Measurements from ENCODE around the gene RSPH10B.
"Not testable (repeated sequence)": the region's sequence is repeated elsewhere in the genome, so short reads cannot be mapped to it uniquely, and the experiment has no call there.

The RSPH10B gene

DNA sequence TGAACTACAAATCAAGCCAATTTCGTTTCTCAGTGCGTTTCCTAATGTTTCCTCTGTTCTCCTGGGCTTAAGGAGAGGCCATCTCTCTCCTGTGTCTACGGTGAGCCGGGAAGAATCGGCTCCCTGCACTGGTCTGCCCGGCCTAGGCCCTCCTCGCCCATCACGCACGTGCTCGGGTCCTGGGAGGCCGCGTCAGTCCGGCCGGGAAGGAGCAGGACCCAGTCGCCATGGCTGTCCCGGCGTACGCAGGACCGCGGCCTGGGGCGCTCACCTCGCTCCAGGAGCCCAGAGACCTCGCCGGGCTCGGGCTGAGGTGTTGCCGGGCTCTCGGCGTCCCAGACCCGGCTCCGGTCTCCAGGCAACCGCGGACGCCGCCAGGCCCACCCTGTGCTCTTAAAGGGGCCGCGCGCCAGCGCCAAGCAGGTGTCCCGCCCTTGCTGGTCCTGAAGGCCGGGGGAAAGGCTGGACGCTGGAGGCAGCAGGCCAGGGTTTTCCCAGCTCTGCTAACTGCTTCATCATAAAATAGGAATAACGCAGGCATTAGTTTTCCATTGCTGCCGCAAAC, at the start of gene RSPH10B:
Gene RSPH10B (minus strand): TSS at position 343 of the 565 bp plus-strand sequence. CDS start 3,573 bp downstream, outside the sequence.
- DNase-seq, result not testable (repeated sequence)

- no peak for DNase-seq
Observed at GRCh38 chr7:6016653-6016966, 46.1 kb upstream of the RSPH10B start.

DNA sequence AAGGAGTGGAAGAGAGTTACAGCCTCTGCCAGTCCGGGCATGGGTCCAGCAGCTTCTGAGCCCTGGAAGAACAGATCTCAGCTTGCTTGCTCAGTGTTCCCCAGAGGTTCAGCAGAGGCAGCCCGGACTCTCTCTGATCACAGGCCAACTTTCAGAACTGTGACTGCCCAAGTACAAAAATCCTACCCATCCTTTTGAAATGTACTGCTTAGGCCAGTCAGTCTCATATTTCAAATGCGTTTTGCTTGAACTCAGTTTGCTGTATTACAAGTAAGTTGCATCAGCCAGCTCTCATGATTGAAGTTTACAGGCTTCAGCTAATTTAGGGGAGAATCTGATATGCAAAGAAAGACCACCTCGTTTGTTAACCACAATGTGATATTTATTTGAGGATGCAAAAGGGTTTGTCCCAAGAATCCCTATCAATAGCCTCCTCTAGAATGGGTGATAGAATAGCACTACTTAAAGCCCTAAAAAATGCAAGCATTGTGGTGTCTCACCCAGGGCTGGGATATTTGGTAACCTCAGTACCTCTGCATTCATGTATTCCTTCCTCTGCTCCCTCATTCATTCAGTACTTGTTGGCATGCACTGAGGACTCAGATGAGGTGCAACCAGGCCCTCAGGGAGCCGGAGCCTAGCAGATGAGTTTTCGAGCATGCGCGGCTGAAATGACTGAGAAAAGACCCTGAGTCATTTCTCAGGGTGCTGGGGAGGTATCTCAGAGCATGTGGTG, 45.6 kb upstream of the RSPH10B start:
- peak; percentile 29 for DNase-seq

- no peak for DNase-seq
Observed at GRCh38 chr7:6012355-6013104, 42.0 kb upstream of the RSPH10B start.

DNA sequence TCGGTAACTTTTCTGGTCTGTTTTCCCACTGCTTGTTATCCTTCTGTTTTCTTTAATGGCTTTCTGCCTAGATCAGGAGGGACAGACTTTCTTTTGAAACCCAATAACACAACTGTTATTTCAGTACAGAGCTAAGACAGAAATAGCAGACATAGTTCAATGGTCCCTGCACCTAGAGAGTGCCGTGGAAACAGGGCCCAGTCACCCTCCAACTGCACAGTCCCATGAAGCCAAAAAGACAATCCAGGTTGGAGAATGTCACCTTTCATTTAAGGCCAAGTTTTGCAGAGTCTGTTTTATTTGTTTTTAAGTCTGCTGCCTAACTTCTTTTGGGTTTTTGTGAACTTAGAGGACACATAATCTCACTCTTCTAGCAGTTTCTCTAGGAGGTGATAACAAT, 41.1 kb upstream of the RSPH10B start:
- no peak for DNase-seq

DNA sequence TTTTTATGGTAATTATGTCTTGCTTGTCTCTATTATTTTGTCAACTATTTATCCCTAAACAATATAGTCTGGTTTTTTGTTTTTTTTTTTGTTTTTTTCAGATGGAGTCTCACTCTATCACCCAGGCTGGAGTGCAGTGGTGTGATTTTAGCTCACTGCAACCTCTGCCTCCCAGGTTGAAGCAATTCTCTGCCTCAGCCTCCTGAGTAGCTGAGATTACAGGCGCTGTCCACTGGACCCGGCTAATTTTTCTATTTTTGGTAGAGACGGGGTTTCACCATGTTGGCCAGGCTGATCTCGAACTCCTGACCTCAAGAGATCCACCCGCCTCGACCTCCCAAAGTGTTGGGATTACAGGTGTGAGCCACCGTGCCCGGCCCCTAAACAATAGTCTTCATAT, 39.9 kb upstream of the RSPH10B start:
- not testable (repeated sequence) for DNase-seq

- DNase-seq, result peak; percentile 98
Observed at GRCh38 chr7:6008668-6009611, 38.5 kb upstream of the RSPH10B start, which contains the start of the genes AIMP2 and PMS2. TSS of gene AIMP2 (plus strand) at chr7:6009272. CDS start at chr7:6009364, 92 bp downstream. TSS of gene PMS2 (minus strand) at chr7:6009049. CDS start at chr7:6009019, 30 bp downstream.

DNA sequence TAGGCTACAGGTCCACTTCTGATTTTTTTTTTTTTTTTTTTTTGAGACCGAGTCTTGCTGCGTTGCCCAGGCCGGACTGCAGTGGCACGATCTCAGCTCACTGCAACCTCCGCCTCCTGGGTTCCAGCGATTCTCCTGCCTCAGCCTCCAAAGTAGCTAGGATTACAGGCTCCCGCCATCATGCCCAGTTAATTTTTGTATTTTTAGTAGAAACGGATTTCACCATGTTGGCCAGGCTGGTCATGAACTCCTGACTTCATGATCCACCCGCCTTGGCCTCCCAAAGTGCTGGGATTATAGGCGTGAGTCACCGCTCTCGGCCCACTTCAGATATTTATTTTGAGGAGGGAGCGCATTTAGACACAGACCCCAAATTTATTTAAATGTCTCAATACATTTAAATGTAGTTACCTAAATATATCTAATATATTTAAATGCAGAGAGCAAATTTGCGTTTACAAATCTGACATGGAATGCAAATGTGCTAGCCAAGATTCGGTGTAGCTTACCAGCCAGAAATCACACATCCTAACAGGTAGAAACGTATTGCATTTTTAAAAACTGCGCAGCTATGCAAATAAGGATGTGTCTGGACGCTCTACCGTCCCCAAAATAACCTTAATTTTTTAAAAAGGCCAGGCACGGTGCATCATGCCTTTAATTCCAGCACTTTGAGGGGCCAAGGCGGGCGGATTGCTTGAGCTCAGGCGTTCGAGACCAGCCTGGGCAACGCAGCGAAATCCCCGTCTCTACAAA, 37.5 kb upstream of the RSPH10B start:
- DNase-seq, result not testable (repeated sequence)

GRCh38 chr7:6007386-6007785, 36.9 kb upstream of the RSPH10B start:
- DNase-seq, result no peak

- DNase-seq, result peak; percentile 27
Observed at GRCh38 chr7:5997210-5997808, 26.8 kb upstream of the RSPH10B start.

DNA sequence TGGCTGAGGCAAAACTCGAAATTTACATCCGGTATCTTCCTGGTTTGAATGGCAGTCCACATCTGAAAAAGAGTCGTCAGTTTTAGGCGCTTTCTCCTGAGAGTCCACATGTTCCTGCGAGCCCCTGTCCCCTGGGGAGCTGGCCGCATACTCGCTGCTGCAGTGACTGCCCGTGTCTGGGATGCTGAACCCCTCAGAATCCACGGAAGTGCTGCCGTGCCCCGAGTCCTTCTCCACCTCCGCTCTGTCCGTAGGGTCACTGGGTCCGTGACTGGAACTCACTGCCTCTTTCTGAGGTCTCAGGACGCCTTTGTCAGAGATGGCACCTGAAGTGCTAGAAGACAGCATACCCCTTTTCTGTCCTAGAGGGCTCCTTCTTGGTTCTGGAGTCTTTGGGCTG, 16.6 kb upstream of the RSPH10B start:
- DNase-seq, result not testable (repeated sequence)

DNA sequence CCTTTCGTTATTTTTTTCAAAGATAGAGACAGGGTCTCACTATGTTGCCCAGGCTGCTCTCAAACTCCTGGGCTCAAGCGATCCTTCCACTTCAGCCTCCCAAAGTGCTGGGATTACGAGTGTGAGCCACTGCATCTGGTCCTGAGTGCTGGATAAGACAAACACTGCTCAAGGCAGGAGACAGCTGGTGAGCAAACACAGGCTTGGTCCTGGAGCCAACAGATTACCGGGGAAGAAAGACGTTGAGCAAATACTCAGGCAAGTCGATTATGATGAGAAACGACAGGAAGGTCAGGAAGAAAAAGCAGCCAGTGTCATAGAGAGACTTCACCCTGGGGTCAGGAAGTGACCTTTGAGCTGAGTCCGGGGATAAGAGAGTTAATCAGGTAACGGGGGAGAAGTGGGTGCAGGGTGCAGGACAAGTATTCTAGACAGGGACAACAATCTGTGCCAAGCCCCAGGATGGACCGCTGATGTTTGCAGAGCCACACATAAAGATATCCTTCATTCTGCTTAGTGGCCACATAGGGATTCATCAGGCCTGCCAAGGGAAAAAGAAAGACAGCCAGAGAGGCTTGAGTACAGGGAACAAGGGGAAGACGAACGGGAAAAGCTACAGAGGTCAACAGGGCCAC, 9.3 kb upstream of the RSPH10B start:
- not testable (repeated sequence) for DNase-seq

DNA sequence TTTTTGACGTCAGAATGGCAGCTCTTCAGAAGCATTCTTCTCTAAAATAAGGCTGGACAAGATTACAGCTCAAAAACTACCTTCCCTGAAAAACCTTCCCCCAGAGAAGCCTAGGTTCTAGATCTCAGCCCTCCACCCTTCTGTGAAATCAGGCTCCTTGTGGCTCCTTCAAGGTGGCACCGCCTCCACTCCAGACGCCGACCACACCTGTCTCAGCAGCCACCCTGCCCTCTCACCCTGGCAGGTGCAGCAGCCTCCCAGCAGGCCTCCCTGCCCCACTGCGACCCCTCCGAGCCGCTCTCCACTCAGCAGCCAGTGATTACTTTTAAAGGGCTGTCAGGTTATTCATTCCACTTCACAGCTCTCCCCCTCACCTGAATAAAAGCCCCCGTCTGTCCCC, 3.1 kb upstream of the RSPH10B start:
- DNase-seq, result not testable (repeated sequence)

DNA sequence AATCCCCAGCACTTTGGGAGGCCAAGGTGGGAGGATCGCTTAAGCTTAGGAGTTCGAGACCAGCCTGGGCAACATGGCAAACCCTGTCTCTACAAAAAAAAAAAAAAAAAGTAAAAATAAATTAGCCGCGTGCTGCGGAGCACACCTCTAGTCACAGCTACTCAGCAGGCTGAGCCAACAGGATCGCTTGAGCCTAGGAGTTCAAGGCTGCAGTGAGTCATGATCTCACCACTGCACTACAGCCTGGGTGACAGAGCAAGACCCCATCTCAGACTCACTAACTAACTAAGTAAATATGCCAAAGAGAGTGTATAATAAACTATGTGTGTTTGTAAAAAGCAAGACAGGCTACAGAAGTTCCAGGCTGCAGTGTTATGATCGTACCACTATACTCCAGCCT, 6.7 kb downstream of the RSPH10B start:
- DNase-seq, result not testable (repeated sequence)

GRCh38 chr7:5963205-5963604, 7.3 kb downstream of the RSPH10B start:
- not testable (repeated sequence) for DNase-seq

GRCh38 chr7:5934945-5935450, 35.5 kb downstream of the RSPH10B start:
- DNase-seq, result not testable (repeated sequence)

DNA sequence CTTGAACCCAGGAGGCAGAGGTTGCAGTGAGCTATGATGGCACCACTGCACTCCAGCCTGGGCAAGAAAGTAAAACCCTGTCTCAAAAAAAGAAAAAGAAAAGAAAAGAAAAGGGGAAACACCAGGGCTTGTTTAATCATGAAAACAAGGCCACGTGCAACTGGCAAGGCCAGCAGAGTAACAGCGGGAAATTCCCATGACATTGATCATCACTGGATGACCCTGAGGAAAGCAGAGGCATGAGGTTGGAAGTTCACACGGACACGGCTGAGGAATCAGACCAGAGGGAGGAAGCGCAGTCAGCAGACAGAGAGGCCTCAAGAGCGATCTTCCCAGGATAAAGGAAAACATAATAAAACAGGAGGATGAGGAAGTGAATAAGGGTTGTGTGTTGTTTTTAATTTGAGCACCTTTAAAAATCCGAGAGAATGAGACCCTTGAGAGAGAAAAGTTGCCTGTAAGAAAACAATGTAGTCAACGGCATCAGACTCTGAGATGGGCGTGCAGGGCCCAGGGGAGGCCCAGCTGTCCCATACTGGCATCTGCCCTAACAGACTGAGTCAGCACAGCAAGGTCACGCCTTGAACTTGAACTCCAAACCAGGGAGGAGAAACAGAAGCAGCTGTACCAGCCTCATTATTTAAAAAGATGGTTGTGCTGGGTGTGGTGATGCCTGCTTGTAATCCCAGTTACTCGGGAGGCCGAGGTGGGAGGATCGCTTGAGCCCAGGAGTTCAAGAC, 38.4 kb downstream of the RSPH10B start:
- not testable (repeated sequence) for DNase-seq

DNA sequence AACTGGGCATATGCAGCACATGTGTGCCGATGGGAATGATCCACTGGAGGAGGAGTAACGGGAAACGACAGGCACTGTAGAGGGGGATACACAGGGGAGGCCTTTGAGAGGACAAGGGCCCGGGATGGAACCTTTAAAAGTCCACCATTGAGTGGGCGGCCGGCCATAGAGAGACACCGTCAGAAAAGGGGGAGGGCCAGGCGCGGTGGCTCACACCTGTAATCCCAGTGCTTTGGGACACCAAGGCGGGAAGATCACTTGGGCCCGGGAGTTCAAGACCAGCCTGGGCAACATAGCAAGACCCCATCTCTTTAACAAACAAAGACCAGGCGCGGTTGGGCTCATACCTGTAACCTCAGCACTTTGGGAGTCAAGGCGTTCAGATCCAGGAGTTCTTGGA, 39.2 kb downstream of the RSPH10B start:
- not testable (repeated sequence) for DNase-seq

- not testable (repeated sequence) for DNase-seq
Observed at GRCh38 chr7:5930290-5930689, 40.2 kb downstream of the RSPH10B start.
